Mesothelial cell of epicardium (in vitro differentiated cells): ENCODE data around the gene PRR23E. TPM values are rescaled to one million over a fixed set of nuclear protein-coding genes. Genes with fewer than 3 reads are reported as not detected.
A peak's percentile ranks its signal among the peaks of the same experiment; 100 is the strongest.

Experiments used
- DNase-seq, 2 experiments: peaks; one replicate each; pipeline ENCODE4 v3.0.0; 2021; ENCODE audit warnings: low spot score in 2 of 2; ENCODE audit not compliant: unreplicated experiment in 2 of 2
- H3K27ac Mint-ChIP-seq: 2 replicates; pipeline ENCODE4 v1.8.0; 2021; ENCODE audit warnings: mixed read lengths
- H3K27me3 Mint-ChIP-seq: 2 replicates; pipeline ENCODE4 v1.8.0; 2021; ENCODE audit warnings: low read depth, mixed read lengths
- H3K36me3 Mint-ChIP-seq: 2 replicates; pipeline ENCODE4 v1.8.0; 2021; ENCODE audit warnings: mixed read lengths
- H3K4me1 Mint-ChIP-seq: 2 replicates; pipeline ENCODE4 v1.8.0; 2021; ENCODE audit warnings: mixed read lengths
- H3K4me3 Mint-ChIP-seq: 2 replicates; pipeline ENCODE4 v1.8.0; 2021; ENCODE audit warnings: mild to moderate bottlenecking, moderate library complexity, mixed read lengths
- H3K9me3 Mint-ChIP-seq: 2 replicates; pipeline ENCODE4 v1.8.0; 2021; ENCODE audit warnings: mixed read lengths
- CTCF ChIP-seq: fragments of 200-600 bp; sonication (generic); IDR thresholded peaks from one replicate; pipeline ENCODE4 v1.5.0; 2021; ENCODE audit warnings: antibody characterized with exemption; ENCODE audit not compliant: unreplicated experiment
- total RNA-seq: library from RNA; stranded (reverse); gene quantifications from 3 replicates; pipeline ENCODE4 v1.2.1, GENCODE V29; 2021

The PRR23E gene
- total RNA-seq, 1 donor from 2014 or later, result not detected

GRCh38 chr3:127182431-127182830, 10.5 kb upstream of the PRR23E start:
- peaks cover 17% of the 10 kb centered on the region for H3K27me3 Mint-ChIP-seq
- no peak overlapping the region for H3K27ac Mint-ChIP-seq
- peak in 1 of 2 experiments; percentile 34 for DNase-seq
- H3K36me3 Mint-ChIP-seq, result peaks cover 2% of the 10 kb centered on the region
- no peak for TF ChIP-seq CTCF
- no peak overlapping the region for H3K4me3 Mint-ChIP-seq
- H3K9me3 Mint-ChIP-seq, result peaks cover 27% of the 10 kb centered on the region
- H3K4me1 Mint-ChIP-seq, result no peaks in the 10 kb centered on the region

GRCh38 chr3:127182848-127183714, 9.8 kb upstream of the PRR23E start:
- Mint-ChIP-seq H3K36me3 (no peaks in the 10 kb centered on the region), H3K4me3 (no peak overlapping the region)

GRCh38 chr3:127183931-127184869, 8.7 kb upstream of the PRR23E start:
- peaks cover 27% of the 10 kb centered on the region for H3K27me3 Mint-ChIP-seq
- no peaks in the 10 kb centered on the region for H3K36me3 Mint-ChIP-seq
- no peak for TF ChIP-seq CTCF
- peak in 1 of 2 experiments; percentile 29 for DNase-seq
- no peak overlapping the region for H3K4me3 Mint-ChIP-seq
- H3K9me3 Mint-ChIP-seq, result peaks cover 27% of the 10 kb centered on the region
- H3K4me1 Mint-ChIP-seq, result no peaks in the 10 kb centered on the region
- H3K27ac Mint-ChIP-seq, result no peak overlapping the region

More at GRCh38 chr3:127182848-127183714, 9.8 kb upstream of the PRR23E start:
- H3K9me3 Mint-ChIP-seq, result peaks cover 28% of the 10 kb centered on the region
- TF ChIP-seq CTCF, result no peak
- H3K27me3 Mint-ChIP-seq, result peaks cover 21% of the 10 kb centered on the region
- no peaks in the 10 kb centered on the region for H3K4me1 Mint-ChIP-seq
- H3K27ac Mint-ChIP-seq, result no peak overlapping the region
- DNase-seq, result peak in 1 of 2 experiments; percentile 35

- H3K9me3 Mint-ChIP-seq, result peaks cover 20% of the 10 kb centered on the region
- no peak for TF ChIP-seq CTCF
- H3K27me3 Mint-ChIP-seq, result peaks cover 24% of the 10 kb centered on the region
- no peaks in the 10 kb centered on the region for H3K36me3 Mint-ChIP-seq
- H3K27ac Mint-ChIP-seq, result no peak overlapping the region
- H3K4me3 Mint-ChIP-seq, result no peak overlapping the region
- no peak for DNase-seq
- no peaks in the 10 kb centered on the region for H3K4me1 Mint-ChIP-seq
Measured at GRCh38 chr3:127184870-127185216, 8.1 kb upstream of the PRR23E start.

- H3K27me3 Mint-ChIP-seq, result peaks cover 21% of the 10 kb centered on the region
- no peak overlapping the region for H3K27ac Mint-ChIP-seq
- TF ChIP-seq CTCF, result no peak
- H3K4me1 Mint-ChIP-seq, result no peaks in the 10 kb centered on the region
- peaks cover 16% of the 10 kb centered on the region for H3K9me3 Mint-ChIP-seq
- no peaks in the 10 kb centered on the region for H3K36me3 Mint-ChIP-seq
- no peak for DNase-seq
- H3K4me3 Mint-ChIP-seq, result no peak overlapping the region
Measured at GRCh38 chr3:127185268-127185667, 7.7 kb upstream of the PRR23E start.
